ENCODE results near the gene SLC27A4.

Gene SLC27A4

GRCh38 chr9:128406848-128407391 is 66.6 kb downstream of the SLC27A4 start:
- no peak overlapping the region for H3K4me3 ChIP-seq (replicated peaks; ENCODE audit: low read depth, low read length)
- DNase-seq (ENCODE audit: low read depth): no peak
- no peak for TF ChIP-seq CTCF (IDR thresholded peaks at IDR 0.05; ENCODE audit: low read length, missing control alignments)

- no peak for DNase-seq (ENCODE audit: low read depth)
- TF ChIP-seq CTCF (IDR thresholded peaks at IDR 0.05; ENCODE audit: low read length, missing control alignments): no peak
- no peak overlapping the region for H3K4me3 ChIP-seq (replicated peaks; ENCODE audit: low read depth, low read length)
Measured at GRCh38 chr9:128408963-128409431, 68.7 kb downstream of the SLC27A4 start.

GRCh38 chr9:128409450-128409849 is 69.1 kb downstream of the SLC27A4 start:
- no peak for DNase-seq (ENCODE audit: low read depth)
- no peak for TF ChIP-seq CTCF (IDR thresholded peaks at IDR 0.05; ENCODE audit: low read length, missing control alignments)
- no peak overlapping the region for H3K4me3 ChIP-seq (replicated peaks; ENCODE audit: low read depth, low read length)

- peak; percentile 49 for DNase-seq (ENCODE audit: low read depth)
- TF ChIP-seq CTCF (IDR thresholded peaks at IDR 0.05; ENCODE audit: low read length, missing control alignments): peak; percentile 45
- H3K4me3 ChIP-seq (replicated peaks; ENCODE audit: low read depth, low read length): no peak overlapping the region
Measured at GRCh38 chr9:128409978-128410377, 69.7 kb downstream of the SLC27A4 start.
